Liver (tissue), 3 donors: ENCODE measurements around the gene KAT7.

Experiments
- CTCF ChIP-seq: fragments of 150-350 bp; IDR thresholded peaks from 2 replicates; pipeline ENCODE4 v1.5.1; 2017; ENCODE audit warnings: improper control_type of control experiment, low read depth, low read length; ENCODE audit not compliant: missing input control
- EGR1 ChIP-seq, 2 donors: IDR thresholded peaks; 2 replicates each; pipeline ENCODE4 v1.6.1; 2016 to 2018; ENCODE audit warnings: antibody characterized with exemption in 2 of 2, low read depth in 2 of 2
- TAF1 ChIP-seq: conservative IDR thresholded peaks from 2 replicates; pipeline ENCODE4 v1.6.1; 2016; ENCODE audit warnings: antibody characterized with exemption, mild to moderate bottlenecking
- YY1 ChIP-seq: IDR thresholded peaks from 2 replicates; pipeline ENCODE4 v1.6.1; 2016; ENCODE audit warnings: antibody characterized with exemption, mild to moderate bottlenecking
- donor health status: healthy.
- donor health status: healthy.

GRCh38 chr17:49850772-49851386 lies 62.4 kb downstream of the KAT7 start:
- TF ChIP-seq CTCF (no peak), EGR1 (IDR thresholded peaks at IDR 0.05; ENCODE audit: low read depth in 2 of 2) (no peak), YY1 (no peak), TAF1 (no peak)
